HCT116 (cell line): ENCODE data around the gene ZNF486.

ENCODE experiments used
- CEBPB ChIP-seq: IDR thresholded peaks from 2 replicates; pipeline ENCODE4 v1.6.1; 2012; ENCODE audit warnings: low read depth
- CTCF ChIP-seq, 3 experiments: fragments of 200-600 bp in 1 of 3; sonication (generic) in 1 of 3; IDR thresholded peaks in 2 of 3; conservative IDR thresholded peaks in 1 of 3; 2 replicates each; pipeline ENCODE4 v1.5.1; 2012 to 2017; ENCODE audit warnings: low read depth in 2 of 3, low read length in 2 of 3, antibody characterized with exemption in 1 of 3, borderline replicate concordance in 1 of 3, control low read depth in 1 of 3, mild to moderate bottlenecking in 1 of 3, mixed read lengths in 1 of 3, mixed run types in 1 of 3, moderate library complexity in 1 of 3; ENCODE audit not compliant: insufficient read depth in 1 of 3
- EZH2 ChIP-seq: fragments of 200-600 bp; sonication (generic); IDR thresholded peaks from 2 replicates; pipeline ENCODE4 v1.6.1; 2017; ENCODE audit warnings: antibody characterized with exemption, mixed run types
- EZH2phosphoT487 ChIP-seq: fragments of 200-600 bp; IDR thresholded peaks from 2 replicates; pipeline ENCODE4 v1.6.1; 2018; ENCODE audit warnings: antibody characterized with exemption, borderline replicate concordance
- MAX ChIP-seq: IDR thresholded peaks from 2 replicates; pipeline ENCODE4 v1.6.1; 2012
- POLR2A ChIP-seq: IDR thresholded peaks from 2 replicates; pipeline ENCODE4 v1.7.0; 2011; ENCODE audit warnings: borderline replicate concordance; ENCODE audit not compliant: insufficient read depth, insufficient read length; ENCODE audit errors: extremely low read depth
- POLR2AphosphoS5 ChIP-seq: IDR thresholded peaks from 2 replicates; pipeline ENCODE4 v1.6.1; 2011; ENCODE audit warnings: mild to moderate bottlenecking, low read depth, low read length, moderate library complexity
- REST ChIP-seq: IDR thresholded peaks from 2 replicates; pipeline ENCODE4 v1.6.1; 2012; ENCODE audit warnings: low read depth
- SIN3A ChIP-seq: IDR thresholded peaks from 2 replicates; pipeline ENCODE4 v1.6.1; 2012; ENCODE audit warnings: low read depth
- ZNF274 ChIP-seq: fragments of 200-500 bp; sonication (Bioruptor generic); IDR thresholded peaks from 2 replicates; pipeline ENCODE4 v1.6.1; 2014; ENCODE audit warnings: mild to moderate bottlenecking, low read depth, low read length, inconsistent platforms

- TF ChIP-seq CTCF (IDR thresholded peaks at IDR 0.05 in 2 of 3, conservative IDR thresholded peaks at IDR 0.05 in 1 of 3; ENCODE audit: borderline replicate concordance in 1 of 3, insufficient read depth in 1 of 3, low read depth in 2 of 3, low read length in 2 of 3) (no peak), POLR2A (no peak), ZNF274 (no peak), REST (no peak), MAX (no peak), EZH2phosphoT487 (no peak), POLR2AphosphoS5 (no peak), CEBPB (no peak), SIN3A (no peak), EZH2 (no peak)
Observed at GRCh38 chr19:20247016-20247683, 80.1 kb downstream of the ZNF486 start.
